ENCODE data around the gene IL1RAPL2.

DNA sequence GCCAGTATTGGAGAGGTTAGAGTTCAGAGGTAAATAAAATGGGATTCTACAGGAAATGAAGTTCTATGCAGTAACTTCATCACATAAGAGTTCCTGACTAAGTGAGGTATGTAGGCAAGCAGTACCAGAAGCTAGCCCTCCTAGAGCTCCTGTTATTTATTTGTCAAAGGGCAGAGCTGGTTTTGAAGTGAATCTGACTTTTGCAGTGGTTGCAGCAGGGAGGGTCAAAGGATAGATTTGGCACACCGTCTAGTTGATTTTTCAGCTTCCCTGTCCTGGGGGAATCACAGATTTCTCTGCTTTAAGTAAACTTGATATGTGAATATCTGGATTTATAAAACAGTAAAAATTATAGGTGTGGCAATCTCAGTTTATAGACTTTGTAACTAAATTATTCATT, 130.7 kb downstream of the IL1RAPL2 start:
- TF ChIP-seq, protein P1, sequence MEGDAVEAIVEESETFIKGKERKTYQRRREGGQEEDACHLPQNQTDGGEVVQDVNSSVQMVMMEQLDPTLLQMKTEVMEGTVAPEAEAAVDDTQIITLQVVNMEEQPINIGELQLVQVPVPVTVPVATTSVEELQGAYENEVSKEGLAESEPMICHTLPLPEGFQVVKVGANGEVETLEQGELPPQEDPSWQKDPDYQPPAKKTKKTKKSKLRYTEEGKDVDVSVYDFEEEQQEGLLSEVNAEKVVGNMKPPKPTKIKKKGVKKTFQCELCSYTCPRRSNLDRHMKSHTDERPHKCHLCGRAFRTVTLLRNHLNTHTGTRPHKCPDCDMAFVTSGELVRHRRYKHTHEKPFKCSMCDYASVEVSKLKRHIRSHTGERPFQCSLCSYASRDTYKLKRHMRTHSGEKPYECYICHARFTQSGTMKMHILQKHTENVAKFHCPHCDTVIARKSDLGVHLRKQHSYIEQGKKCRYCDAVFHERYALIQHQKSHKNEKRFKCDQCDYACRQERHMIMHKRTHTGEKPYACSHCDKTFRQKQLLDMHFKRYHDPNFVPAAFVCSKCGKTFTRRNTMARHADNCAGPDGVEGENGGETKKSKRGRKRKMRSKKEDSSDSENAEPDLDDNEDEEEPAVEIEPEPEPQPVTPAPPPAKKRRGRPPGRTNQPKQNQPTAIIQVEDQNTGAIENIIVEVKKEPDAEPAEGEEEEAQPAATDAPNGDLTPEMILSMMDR (IDR thresholded peaks at IDR 0.05; ENCODE audit: extremely low read depth in 1 of 2, insufficient read depth in 1 of 2, low read depth in 1 of 2, low read length in 2 of 2), result no peak
- TF ChIP-seq POLR2AphosphoS5 (IDR thresholded peaks at IDR 0.05; ENCODE audit: insufficient read depth, low read depth, low read length) (no peak), POLR2A (IDR thresholded peaks at IDR 0.05; ENCODE audit: low read depth, low read length) (no peak), EZH2 (IDR thresholded peaks at IDR 0.05; ENCODE audit: borderline replicate concordance, low read depth, low read length, severe bottlenecking) (no peak), MYC (IDR thresholded peaks at IDR 0.05; ENCODE audit: low read depth, low read length) (no peak)
- TF ChIP-seq, protein P2, sequence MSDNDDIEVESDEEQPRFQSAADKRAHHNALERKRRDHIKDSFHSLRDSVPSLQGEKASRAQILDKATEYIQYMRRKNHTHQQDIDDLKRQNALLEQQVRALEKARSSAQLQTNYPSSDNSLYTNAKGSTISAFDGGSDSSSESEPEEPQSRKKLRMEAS (IDR thresholded peaks at IDR 0.05; ENCODE audit: insufficient read depth, insufficient read length), result no peak
